Lower leg skin (tissue), 3 donors: ENCODE results near the gene RPL36.

Source experiments
- CTCF ChIP-seq, 3 donors: fragments of 450-650 bp; IDR thresholded peaks; one replicate each; pipeline ENCODE4 v1.5.1; 2016; ENCODE audit warnings: antibody characterized with exemption in 3 of 3, mild to moderate bottlenecking in 3 of 3, moderate library complexity in 2 of 3
- POLR2A ChIP-seq, 2 donors: fragments of 450-650 bp; IDR thresholded peaks; one replicate each; pipeline ENCODE4 v1.6.1; 2016 to 2017; ENCODE audit warnings: antibody characterized with exemption in 2 of 2, mild to moderate bottlenecking in 1 of 2, moderate library complexity in 1 of 2

- no peak for TF ChIP-seq CTCF (IDR thresholded peaks at IDR 0.05)
- no peak for TF ChIP-seq POLR2A (IDR thresholded peaks at IDR 0.05)
Observed at GRCh38 chr19:5697022-5697889, 7.2 kb downstream of the RPL36 start.
